PC-3 (cell line): ENCODE data around the gene RAG2. TPM values are rescaled to one million over a fixed set of nuclear protein-coding genes. Genes with fewer than 3 reads are reported as not detected.

ENCODE experiments used
- ATAC-seq: fragments of 200-7000 bp; cut with Tn5 transposase; 2 replicates; pipeline ENCODE4 v1.9.1; 2020; ENCODE audit warnings: mild to moderate bottlenecking, moderate library complexity
- BruUV-seq: library from RNA; stranded (reverse); fragments of 400-500 nt; replicated peaks from 2 replicates; lab custom pipeline; 2021; lab: Mats Ljungman, UMichigan
- CTCF ChIA-PET: fragments of 300-600 bp; sonication (Branson Sonifier 250); formaldehyde crosslinking; loops from one replicate; lab custom pipeline; 2022; ENCODE audit warnings: antibody characterized with exemption; lab: Charles Lee
- POLR2A ChIA-PET: fragments of 300-600 bp; sonication (Branson Sonifier 250); formaldehyde crosslinking; loops from one replicate; lab custom pipeline; 2022; ENCODE audit warnings: antibody characterized with exemption; ENCODE audit not compliant: unreplicated experiment; lab: Charles Lee
- DNase-seq: peaks from one replicate; pipeline ENCODE4 v3.0.0-alpha.2; 2015
- H2AFZ ChIP-seq: fragments of 300-600 bp; sonication (generic); 2 replicates; pipeline ENCODE4 v1.6.0; 2016; ENCODE audit warnings: antibody characterized with exemption, low read length
- H3F3A ChIP-seq: fragments of 300-600 bp; sonication (generic); one replicate; pipeline ENCODE4 v1.6.0; 2017; ENCODE audit warnings: antibody characterized with exemption, low read length, control low read depth, mild to moderate bottlenecking; ENCODE audit not compliant: unreplicated experiment
- H3K27ac ChIP-seq: fragments of 300-600 bp; sonication (generic); 2 replicates; pipeline ENCODE4 v1.5.1; 2016; ENCODE audit warnings: mild to moderate bottlenecking, low read length
- H3K27me3 ChIP-seq: fragments of 300-600 bp; sonication (generic); 2 replicates; pipeline ENCODE4 v1.6.1; 2016; ENCODE audit warnings: low read length, mixed read lengths
- H3K36me3 ChIP-seq: fragments of 300-600 bp; sonication (generic); 2 replicates; pipeline ENCODE4 v1.6.1; 2016; ENCODE audit warnings: low read depth, mixed run types, low read length, mixed read lengths
- H3K4me1 ChIP-seq: fragments of 300-600 bp; sonication (generic); 2 replicates; pipeline ENCODE4 v1.5.1; 2016; ENCODE audit warnings: low read length; ENCODE audit not compliant: insufficient read depth
- H3K4me2 ChIP-seq: fragments of 300-600 bp; sonication (generic); 2 replicates; pipeline ENCODE4 v1.6.0; 2016; ENCODE audit warnings: low read length
- H3K4me3 ChIP-seq: fragments of 300-600 bp; sonication (generic); 2 replicates; pipeline ENCODE4 v1.5.1; 2016; ENCODE audit warnings: mild to moderate bottlenecking, low read length, mixed read lengths
- H3K79me2 ChIP-seq: fragments of 300-600 bp; sonication (generic); 2 replicates; pipeline ENCODE4 v1.6.1; 2017; ENCODE audit warnings: low read length, mixed read lengths
- H3K9ac ChIP-seq: fragments of 300-600 bp; sonication (generic); 2 replicates; pipeline ENCODE4 v1.6.0; 2016; ENCODE audit warnings: mild to moderate bottlenecking, low read length
- H3K9me2 ChIP-seq: fragments of 300-600 bp; sonication (generic); replicated peaks from 2 replicates; pipeline ENCODE4 v1.6.1; 2016; ENCODE audit warnings: mixed run types, low read length, mixed read lengths
- H3K9me3 ChIP-seq: fragments of 300-600 bp; sonication (generic); 2 replicates; pipeline ENCODE4 v1.6.1; 2016; ENCODE audit warnings: low read length, mixed read lengths
- H4K20me1 ChIP-seq: fragments of 300-600 bp; sonication (generic); 2 replicates; pipeline ENCODE4 v1.6.1; 2016; ENCODE audit warnings: low read length, mixed read lengths
- EZH2 ChIP-seq: fragments of 300-600 bp; sonication (generic); IDR thresholded peaks from one replicate; pipeline ENCODE4 v1.6.1; 2017; ENCODE audit warnings: antibody characterized with exemption, mild to moderate bottlenecking, low read length; ENCODE audit not compliant: unreplicated experiment
- EZH2phosphoT487 ChIP-seq: fragments of 300-600 bp; sonication (generic); IDR thresholded peaks from 2 replicates; pipeline ENCODE4 v1.6.1; 2018; ENCODE audit warnings: mild to moderate bottlenecking, antibody characterized with exemption, low read length, borderline replicate concordance
- intact Hi-C: fragments of 100-400 bp; cut with micrococcal nuclease; formaldehyde crosslinking; loops from 2 replicates; pipeline ENCODE4 v1.9.0; 2023
- total RNA-seq: library from RNA; depleted of rRNA; stranded (reverse); fragments of >200 nt; gene quantifications from 2 replicates; pipeline ENCODE4 v1.2.3, GENCODE V29; 2014
- TF ChIP-seq, protein P1 (sequence below): fragments of 300-600 bp; sonication (generic); conservative IDR thresholded peaks from 2 replicates; pipeline ENCODE4 v1.5.1; 2017; ENCODE audit warnings: antibody characterized with exemption, low read depth, mild to moderate bottlenecking, low read length

RAG2 gene
- total RNA-seq, 1 experiment from 2014 or later, result not detected

DNA sequence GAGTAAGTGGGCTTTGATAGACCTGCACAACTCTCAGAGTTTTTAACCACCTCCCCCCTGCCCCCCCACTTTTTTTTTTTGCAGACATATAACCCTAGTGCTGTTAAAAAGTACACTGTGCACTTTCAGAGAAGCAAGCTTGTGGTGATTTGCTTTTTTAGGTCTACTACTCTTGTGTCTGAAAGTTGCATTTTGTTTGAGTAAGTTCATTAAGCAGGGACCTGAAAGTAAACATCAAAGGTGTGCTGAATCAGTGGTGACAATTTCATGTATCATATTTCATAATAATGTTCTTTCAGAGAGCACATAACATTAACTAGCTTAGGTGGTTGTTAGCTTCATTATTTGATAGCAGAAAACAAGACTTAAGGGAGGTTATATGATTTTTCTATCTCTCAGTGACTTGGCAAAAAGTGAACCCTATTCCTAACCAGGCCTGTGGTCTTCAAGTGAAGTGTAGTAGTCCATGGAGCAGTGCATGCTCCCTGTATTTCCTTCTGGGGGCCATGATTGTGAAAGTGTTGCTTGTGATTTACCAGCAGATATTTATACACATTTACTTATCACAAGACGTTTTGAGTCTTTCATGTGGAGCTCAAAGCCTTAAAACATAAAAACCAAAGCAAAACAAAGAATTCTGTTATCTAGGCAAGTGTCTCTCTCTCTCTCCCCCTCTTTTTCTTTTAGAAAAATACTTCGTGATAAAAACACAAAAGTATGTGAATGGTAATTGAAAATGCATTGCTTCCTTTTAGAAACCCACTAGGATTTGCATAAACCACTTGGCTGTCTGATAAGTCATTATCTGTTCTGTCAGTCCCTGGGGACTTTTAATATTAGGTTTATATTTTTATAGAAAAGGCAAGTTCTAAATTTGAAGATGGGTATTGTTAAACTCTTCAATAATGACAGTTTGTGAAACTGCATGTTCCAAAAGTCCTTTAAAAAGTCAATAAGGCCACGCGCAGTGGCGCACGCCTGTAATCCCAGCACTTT is 7.5 kb upstream of the RAG2 start:
- ATAC-seq (no peak), DNase-seq (no peak)
- no peaks in the 10 kb centered on the region for H3F3A ChIP-seq
- no TSS peak for BruUV-seq
- H2AFZ ChIP-seq, result no peak overlapping the region
- H3K4me2 ChIP-seq, result no peak overlapping the region
- no peaks in the 10 kb centered on the region for H4K20me1 ChIP-seq
- no peaks in the 10 kb centered on the region for H3K9me3 ChIP-seq
- TF ChIP-seq EZH2 (no peak), EZH2phosphoT487 (no peak)
- TF ChIP-seq, protein P1, sequence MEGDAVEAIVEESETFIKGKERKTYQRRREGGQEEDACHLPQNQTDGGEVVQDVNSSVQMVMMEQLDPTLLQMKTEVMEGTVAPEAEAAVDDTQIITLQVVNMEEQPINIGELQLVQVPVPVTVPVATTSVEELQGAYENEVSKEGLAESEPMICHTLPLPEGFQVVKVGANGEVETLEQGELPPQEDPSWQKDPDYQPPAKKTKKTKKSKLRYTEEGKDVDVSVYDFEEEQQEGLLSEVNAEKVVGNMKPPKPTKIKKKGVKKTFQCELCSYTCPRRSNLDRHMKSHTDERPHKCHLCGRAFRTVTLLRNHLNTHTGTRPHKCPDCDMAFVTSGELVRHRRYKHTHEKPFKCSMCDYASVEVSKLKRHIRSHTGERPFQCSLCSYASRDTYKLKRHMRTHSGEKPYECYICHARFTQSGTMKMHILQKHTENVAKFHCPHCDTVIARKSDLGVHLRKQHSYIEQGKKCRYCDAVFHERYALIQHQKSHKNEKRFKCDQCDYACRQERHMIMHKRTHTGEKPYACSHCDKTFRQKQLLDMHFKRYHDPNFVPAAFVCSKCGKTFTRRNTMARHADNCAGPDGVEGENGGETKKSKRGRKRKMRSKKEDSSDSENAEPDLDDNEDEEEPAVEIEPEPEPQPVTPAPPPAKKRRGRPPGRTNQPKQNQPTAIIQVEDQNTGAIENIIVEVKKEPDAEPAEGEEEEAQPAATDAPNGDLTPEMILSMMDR, result no peak
- no peaks in the 10 kb centered on the region for H3K79me2 ChIP-seq
- CTCF ChIA-PET, result no interaction called here
- intact Hi-C loops, result no loop called here
- no peaks in the 10 kb centered on the region for H3K9me2 ChIP-seq
- peaks cover 9% of the 10 kb centered on the region; the same call in 1 of the 2 replicates for H3K4me1 ChIP-seq
- no peak overlapping the region for H3K4me3 ChIP-seq
- H3K9ac ChIP-seq, result no peak overlapping the region
- no peaks in the 10 kb centered on the region for H3K27me3 ChIP-seq
- no peak overlapping the region for H3K27ac ChIP-seq
- H3K36me3 ChIP-seq, result no peaks in the 10 kb centered on the region
- POLR2A ChIA-PET, result no interaction called here

DNA sequence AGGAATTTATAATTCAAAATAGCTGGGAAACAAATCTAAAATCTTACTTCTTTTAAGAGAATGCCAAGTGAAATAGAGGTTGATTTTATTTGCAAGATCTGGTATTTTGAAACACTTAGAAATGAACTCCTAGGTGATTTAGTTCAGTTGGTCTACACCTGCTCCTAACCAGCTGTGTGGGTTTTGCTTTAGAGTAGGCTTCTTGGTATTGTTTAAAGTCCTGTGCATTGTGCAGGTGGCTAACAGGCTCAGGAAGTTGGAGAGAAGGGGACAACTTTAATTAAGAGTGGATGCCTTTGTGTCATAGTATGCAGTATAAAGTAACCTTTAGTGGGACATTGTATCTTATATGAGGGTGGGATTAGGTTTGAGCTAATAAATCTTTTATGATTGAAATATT is 4.1 kb upstream of the RAG2 start:
- intact Hi-C loops, result no loop called here
- no peak overlapping the region for H3K9ac ChIP-seq
- H3K9me2 ChIP-seq, result no peaks in the 10 kb centered on the region
- no peaks in the 10 kb centered on the region for H3F3A ChIP-seq
- no peaks in the 10 kb centered on the region for H3K4me1 ChIP-seq
- TF ChIP-seq EZH2 (no peak), EZH2phosphoT487 (no peak)
- TF ChIP-seq, protein P1, result no peak
- no peaks in the 10 kb centered on the region for H4K20me1 ChIP-seq
- H3K4me3 ChIP-seq, result no peak overlapping the region
- ChIA-PET CTCF (no interaction called here), POLR2A (interaction anchor here (0.6 kb wide), 1 partner anchor 39 kb away, joined by 5 read pairs; no protein-coding TSS in a partner anchor)
- H3K4me2 ChIP-seq, result no peak overlapping the region
- H3K27ac ChIP-seq, result no peak overlapping the region
- BruUV-seq, result no TSS peak
- no peak overlapping the region for H2AFZ ChIP-seq
- DNase-seq (no peak), ATAC-seq (no peak; the same call in 1 of the 2 replicates)
- no peaks in the 10 kb centered on the region for H3K27me3 ChIP-seq
- no peaks in the 10 kb centered on the region for H3K36me3 ChIP-seq
- H3K79me2 ChIP-seq, result no peaks in the 10 kb centered on the region
- no peaks in the 10 kb centered on the region for H3K9me3 ChIP-seq

DNA sequence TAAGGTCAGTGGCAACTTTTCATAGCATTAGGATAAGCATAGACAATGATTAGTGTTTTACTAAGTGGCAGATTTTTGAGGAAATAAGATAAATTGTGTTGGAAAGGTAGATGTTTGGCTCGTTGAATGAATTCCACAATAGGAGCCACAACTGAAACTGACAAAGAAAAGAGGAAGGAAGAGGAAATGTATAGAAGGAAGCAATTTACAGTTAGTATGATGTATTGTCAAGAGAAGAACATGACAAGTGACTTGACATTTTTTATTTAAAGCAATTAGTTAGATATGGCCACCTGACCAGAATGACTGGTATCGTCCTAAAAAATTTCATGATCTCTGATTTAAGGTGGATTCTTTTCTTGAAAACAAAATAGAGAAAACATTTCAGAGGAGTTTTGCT is 3.1 kb upstream of the RAG2 start:
- Histone ChIP-seq H3K9me2 (no peaks in the 10 kb centered on the region), H3K9ac (no peak overlapping the region), H3K4me3 (no peak overlapping the region), H3K36me3 (no peaks in the 10 kb centered on the region), H3F3A (no peaks in the 10 kb centered on the region), H3K27me3 (no peaks in the 10 kb centered on the region), H4K20me1 (no peaks in the 10 kb centered on the region), H3K4me1 (no peaks in the 10 kb centered on the region), H3K27ac (no peak overlapping the region), H3K4me2 (no peak overlapping the region), H2AFZ (no peak overlapping the region), H3K79me2 (no peaks in the 10 kb centered on the region), H3K9me3 (no peaks in the 10 kb centered on the region)
- intact Hi-C loops, result no loop called here
- TF ChIP-seq EZH2 (no peak), EZH2phosphoT487 (no peak)
- TF ChIP-seq, protein P1, result no peak
- ATAC-seq (no peak), DNase-seq (no peak)
- CTCF ChIA-PET, result no interaction called here
- POLR2A ChIA-PET, result no interaction called here
- BruUV-seq, result no TSS peak
